ENCODE results near the gene RMI1. TPM values are rescaled to one million over a fixed set of nuclear protein-coding genes. Genes with fewer than 3 reads are reported as not detected.

Gene RMI1
- total RNA-seq, 4 donors from 2014 or later: 2.8 to 3.9 (median 3.6) TPM

GRCh38 chr9:83956436-83957247, 24.0 kb upstream of the RMI1 start:
- in situ Hi-C loops (cut with MboI; ENCODE audit: low sequenced_read_pairs in 4 of 4) (no loop called here), intact Hi-C loops (cut with DNase I; ENCODE audit: low total_unique reads) (loop anchor here (1.0 kb wide), 1 partner anchor 23 kb away; no protein-coding TSS in a partner anchor)

GRCh38 chr9:83957248-83957513, 23.4 kb upstream of the RMI1 start:
- TF ChIP-seq CTCF (IDR thresholded peaks at IDR 0.05 in 4 of 5, conservative IDR thresholded peaks at IDR 0.05 in 1 of 5) (no peak), POLR2A (IDR thresholded peaks at IDR 0.05) (no peak)
- Histone ChIP-seq H3K4me3 (peak overlapping the region; percentile 78 to 96 (median 84)), H3K4me1 (peaks cover 11 to 17% of the 10 kb centered on the region in 2 donors), H3K27ac (peak overlapping the region; percentile 78 to 92 (median 88)), H3K27me3 (no peaks in the 10 kb centered on the region), H3K9me3 (no peaks in the 10 kb centered on the region), H3K36me3 (peaks cover 0 to 24% of the 10 kb centered on the region in 2 donors)
- in situ Hi-C loops (cut with MboI; ENCODE audit: low sequenced_read_pairs in 4 of 4): no loop called here
- ATAC-seq: no peak
- no peak for DNase-seq
- intact Hi-C loops (cut with DNase I; ENCODE audit: low total_unique reads): no loop called here

More at GRCh38 chr9:83956436-83957247, 24.0 kb upstream of the RMI1 start:
- Histone ChIP-seq H3K36me3 (peaks cover 0 to 29% of the 10 kb centered on the region in 2 donors), H3K4me3 (peak overlapping the region; percentile 78 to 96 (median 84)), H3K9me3 (no peaks in the 10 kb centered on the region), H3K4me1 (peaks cover 11 to 17% of the 10 kb centered on the region in 2 donors), H3K27me3 (no peaks in the 10 kb centered on the region), H3K27ac (peak overlapping the region; percentile 78 to 92 (median 88))
- TF ChIP-seq POLR2A (IDR thresholded peaks at IDR 0.05): peak in 1 of 2 donors; percentile 12
- TF ChIP-seq CTCF (IDR thresholded peaks at IDR 0.05 in 4 of 5, conservative IDR thresholded peaks at IDR 0.05 in 1 of 5): no peak
- ATAC-seq (peak; percentile 86 to 89), DNase-seq (peak; percentile 64 to 69)

GRCh38 chr9:83959061-83959460, 21.5 kb upstream of the RMI1 start:
- peak; percentile 16 to 46 for ATAC-seq
- in situ Hi-C loops (cut with MboI; ENCODE audit: low sequenced_read_pairs in 4 of 4) (no loop called here), intact Hi-C loops (cut with DNase I; ENCODE audit: low total_unique reads) (no loop called here)
- Histone ChIP-seq H3K4me3 (no peak overlapping the region), H3K4me1 (peaks cover 11 to 17% of the 10 kb centered on the region in 2 donors), H3K27ac (peak overlapping the region in 3 of 4 donors; percentile 7 to 56 (median 15)), H3K27me3 (no peaks in the 10 kb centered on the region), H3K9me3 (no peaks in the 10 kb centered on the region), H3K36me3 (peaks cover 0 to 5% of the 10 kb centered on the region in 2 donors)
- peak in 1 of 2 donors; percentile 52 for DNase-seq
- no peak for TF ChIP-seq CTCF (IDR thresholded peaks at IDR 0.05 in 4 of 5, conservative IDR thresholded peaks at IDR 0.05 in 1 of 5)
- no peak for TF ChIP-seq POLR2A (IDR thresholded peaks at IDR 0.05)

GRCh38 chr9:83960991-83961390, 19.6 kb upstream of the RMI1 start:
- no peak overlapping the region for H3K4me3 ChIP-seq
- no peak for DNase-seq
- TF ChIP-seq CTCF (IDR thresholded peaks at IDR 0.05 in 4 of 5, conservative IDR thresholded peaks at IDR 0.05 in 1 of 5) (no peak), POLR2A (IDR thresholded peaks at IDR 0.05) (no peak)
- H3K27ac ChIP-seq: no peak overlapping the region
- H3K4me1 ChIP-seq: peaks cover under 1 to 6% of the 10 kb centered on the region in 2 donors
- no peak for ATAC-seq
- in situ Hi-C loops (cut with MboI; ENCODE audit: low sequenced_read_pairs in 4 of 4) (no loop called here), intact Hi-C loops (cut with DNase I; ENCODE audit: low total_unique reads) (no loop called here)
- peaks cover 0 to under 1% of the 10 kb centered on the region in 2 donors for H3K36me3 ChIP-seq
- no peaks in the 10 kb centered on the region for H3K9me3 ChIP-seq
- no peaks in the 10 kb centered on the region for H3K27me3 ChIP-seq

All from gastrocnemius medialis (tissue), 4 donors.